Measurements from ENCODE around the gene HPCAL4.

The HPCAL4 gene

DNA sequence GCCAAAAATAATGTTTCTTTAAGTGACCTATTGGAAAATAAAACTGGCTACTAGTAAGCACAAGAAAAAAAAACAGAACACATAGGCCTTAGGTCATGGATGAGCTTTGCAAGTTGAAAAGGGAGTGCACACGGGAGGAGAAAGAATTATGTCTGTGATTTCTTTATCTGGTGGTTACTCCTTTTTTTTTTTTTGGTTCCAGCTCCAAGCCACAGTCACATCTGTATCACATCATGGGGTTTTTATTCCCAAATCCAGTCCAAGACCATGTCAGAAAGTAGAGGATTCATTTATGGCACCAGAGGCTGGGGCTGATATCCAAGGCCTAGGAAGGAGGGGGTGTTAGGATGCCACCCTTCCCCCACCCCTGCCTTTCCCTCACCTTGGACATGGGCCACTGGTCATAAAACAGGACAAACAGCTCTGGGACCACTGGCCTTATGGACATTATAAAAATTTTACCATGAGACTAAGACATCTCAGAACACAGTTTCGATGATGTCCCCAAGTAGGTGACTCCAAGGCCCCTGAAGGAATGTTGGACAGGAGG lies 41.5 kb downstream of the HPCAL4 start:
- Histone ChIP-seq H3K27ac (no peak overlapping the region), H3K9ac (no peak overlapping the region), H3K4me3 (IDR thresholded peaks at IDR 0.05; ENCODE audit: insufficient read depth, low read depth, low read length) (no peak overlapping the region), H3K4me2 (no peak overlapping the region), H4K20me1 (ENCODE audit: insufficient read depth) (no peaks in the 10 kb centered on the region), H3K36me3 (ENCODE audit: insufficient read depth) (no peaks in the 10 kb centered on the region), H3K4me1 (ENCODE audit: low read depth, poor library complexity, severe bottlenecking) (peaks cover 9% of the 10 kb centered on the region), H3K27me3 (ENCODE audit: insufficient read depth, low read depth) (no peaks in the 10 kb centered on the region), H3K79me2 (ENCODE audit: insufficient read depth, low read depth) (no peaks in the 10 kb centered on the region), H2AFZ (ENCODE audit: low read depth) (no peak overlapping the region)
- TF ChIP-seq, protein P1, sequence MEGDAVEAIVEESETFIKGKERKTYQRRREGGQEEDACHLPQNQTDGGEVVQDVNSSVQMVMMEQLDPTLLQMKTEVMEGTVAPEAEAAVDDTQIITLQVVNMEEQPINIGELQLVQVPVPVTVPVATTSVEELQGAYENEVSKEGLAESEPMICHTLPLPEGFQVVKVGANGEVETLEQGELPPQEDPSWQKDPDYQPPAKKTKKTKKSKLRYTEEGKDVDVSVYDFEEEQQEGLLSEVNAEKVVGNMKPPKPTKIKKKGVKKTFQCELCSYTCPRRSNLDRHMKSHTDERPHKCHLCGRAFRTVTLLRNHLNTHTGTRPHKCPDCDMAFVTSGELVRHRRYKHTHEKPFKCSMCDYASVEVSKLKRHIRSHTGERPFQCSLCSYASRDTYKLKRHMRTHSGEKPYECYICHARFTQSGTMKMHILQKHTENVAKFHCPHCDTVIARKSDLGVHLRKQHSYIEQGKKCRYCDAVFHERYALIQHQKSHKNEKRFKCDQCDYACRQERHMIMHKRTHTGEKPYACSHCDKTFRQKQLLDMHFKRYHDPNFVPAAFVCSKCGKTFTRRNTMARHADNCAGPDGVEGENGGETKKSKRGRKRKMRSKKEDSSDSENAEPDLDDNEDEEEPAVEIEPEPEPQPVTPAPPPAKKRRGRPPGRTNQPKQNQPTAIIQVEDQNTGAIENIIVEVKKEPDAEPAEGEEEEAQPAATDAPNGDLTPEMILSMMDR (conservative IDR thresholded peaks at IDR 0.05; ENCODE audit: low read depth, low read length) = no peak

DNA sequence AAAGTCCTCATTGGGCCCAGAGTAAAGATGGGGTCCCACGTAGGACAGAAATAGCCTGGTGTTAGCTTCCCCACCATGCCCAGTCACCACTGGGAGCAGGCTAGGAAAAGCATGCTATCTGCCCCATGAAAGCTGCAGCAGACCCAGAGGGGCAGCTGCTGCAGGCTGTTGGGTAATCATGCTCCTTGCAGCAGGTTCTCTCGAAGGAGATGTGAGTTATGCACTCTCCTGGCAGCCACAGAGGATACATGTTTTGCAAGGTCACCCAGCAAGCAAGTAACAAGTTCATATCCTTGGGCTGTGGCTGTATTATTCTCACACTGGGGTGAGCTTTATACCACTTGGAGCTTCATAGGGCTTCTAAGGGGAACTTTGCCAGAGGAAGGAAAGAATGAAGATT lies 42.7 kb downstream of the HPCAL4 start:
- H3K79me2 ChIP-seq (ENCODE audit: insufficient read depth, low read depth) = no peaks in the 10 kb centered on the region
- H2AFZ ChIP-seq (ENCODE audit: low read depth) = no peak overlapping the region
- peaks cover 4% of the 10 kb centered on the region for H3K4me1 ChIP-seq (ENCODE audit: low read depth, poor library complexity, severe bottlenecking)
- no peaks in the 10 kb centered on the region for H3K36me3 ChIP-seq (ENCODE audit: insufficient read depth)
- no peak overlapping the region for H3K4me3 ChIP-seq (IDR thresholded peaks at IDR 0.05; ENCODE audit: insufficient read depth, low read depth, low read length)
- no peak overlapping the region for H3K9ac ChIP-seq
- no peaks in the 10 kb centered on the region for H3K27me3 ChIP-seq (ENCODE audit: insufficient read depth, low read depth)
- no peaks in the 10 kb centered on the region for H4K20me1 ChIP-seq (ENCODE audit: insufficient read depth)
- TF ChIP-seq, protein P1 (conservative IDR thresholded peaks at IDR 0.05; ENCODE audit: low read depth, low read length) = no peak
- H3K4me2 ChIP-seq = no peak overlapping the region
- no peak overlapping the region for H3K27ac ChIP-seq

DNA sequence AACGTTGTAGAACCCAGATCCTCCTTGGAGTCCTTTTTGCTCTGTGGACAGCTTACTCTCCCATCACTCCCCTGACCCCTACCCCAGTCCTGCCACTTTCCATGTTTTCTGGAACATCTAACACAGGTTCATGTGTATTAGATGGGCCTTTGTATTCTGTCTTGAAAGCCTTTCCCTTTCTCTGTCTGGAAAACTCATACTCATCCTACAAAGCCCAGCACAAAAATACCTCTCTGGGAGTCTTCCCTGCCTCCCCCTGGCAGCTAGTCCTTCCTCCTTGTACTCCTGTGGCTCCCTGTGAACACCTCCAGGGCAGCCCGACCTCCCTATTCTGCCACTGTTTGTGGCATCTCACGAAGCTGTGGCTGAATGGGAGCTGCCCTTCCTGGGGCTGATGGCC lies 44.0 kb downstream of the HPCAL4 start:
- H3K36me3 ChIP-seq (ENCODE audit: insufficient read depth) = no peaks in the 10 kb centered on the region
- no peaks in the 10 kb centered on the region for H4K20me1 ChIP-seq (ENCODE audit: insufficient read depth)
- TF ChIP-seq, protein P1 (conservative IDR thresholded peaks at IDR 0.05; ENCODE audit: low read depth, low read length) = no peak
- no peak overlapping the region for H3K4me2 ChIP-seq
- no peaks in the 10 kb centered on the region for H3K27me3 ChIP-seq (ENCODE audit: insufficient read depth, low read depth)
- no peak overlapping the region for H3K27ac ChIP-seq
- no peaks in the 10 kb centered on the region for H3K4me1 ChIP-seq (ENCODE audit: low read depth, poor library complexity, severe bottlenecking)
- no peak overlapping the region for H2AFZ ChIP-seq (ENCODE audit: low read depth)
- H3K4me3 ChIP-seq (IDR thresholded peaks at IDR 0.05; ENCODE audit: insufficient read depth, low read depth, low read length) = no peak overlapping the region
- no peak overlapping the region for H3K9ac ChIP-seq
- no peaks in the 10 kb centered on the region for H3K79me2 ChIP-seq (ENCODE audit: insufficient read depth, low read depth)

DNA sequence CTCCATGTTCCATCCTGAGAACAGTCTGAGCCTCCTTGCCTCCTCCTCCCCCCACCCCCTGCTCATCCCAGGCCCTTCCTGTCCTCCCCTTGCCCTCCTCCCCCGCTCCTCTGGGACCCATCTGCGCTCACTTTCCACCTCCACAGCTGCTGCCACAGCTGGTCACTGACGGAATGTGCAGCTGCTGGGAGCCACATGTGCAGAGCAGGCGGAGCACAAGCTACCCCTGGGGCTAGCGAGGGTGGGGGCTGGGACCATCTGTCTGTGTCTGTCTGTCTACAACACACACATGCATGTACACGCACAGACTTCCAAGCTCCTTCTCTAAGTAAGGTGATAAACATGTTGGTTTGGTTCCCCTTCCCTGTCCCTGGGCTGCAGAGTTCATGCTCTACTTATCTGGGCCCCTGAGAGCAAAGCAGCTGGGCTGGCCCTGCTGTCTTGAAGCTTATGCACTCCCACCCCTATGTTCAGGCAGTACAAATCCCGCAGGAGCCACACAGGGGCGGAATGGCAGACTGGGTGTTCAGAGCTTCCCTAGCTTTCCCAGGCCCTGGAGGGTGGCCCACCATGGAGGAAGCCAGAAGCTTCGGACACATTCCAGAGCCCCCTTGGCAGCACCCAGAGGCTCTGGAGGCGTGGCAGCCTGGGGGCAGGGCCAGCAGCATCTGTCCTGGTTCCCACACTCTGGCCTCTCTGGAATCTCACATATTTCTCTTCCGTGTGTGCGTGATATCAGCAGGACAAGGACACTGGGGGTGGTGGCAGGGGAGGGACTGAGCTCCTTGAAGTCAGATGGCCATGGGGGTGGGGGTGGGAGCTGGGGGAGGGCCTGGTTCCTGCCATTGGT lies 44.8 kb downstream of the HPCAL4 start:
- H3K4me3 ChIP-seq (IDR thresholded peaks at IDR 0.05; ENCODE audit: insufficient read depth, low read depth, low read length) = no peak overlapping the region
- no peaks in the 10 kb centered on the region for H3K36me3 ChIP-seq (ENCODE audit: insufficient read depth)
- no peak overlapping the region for H3K9ac ChIP-seq
- H4K20me1 ChIP-seq (ENCODE audit: insufficient read depth) = no peaks in the 10 kb centered on the region
- TF ChIP-seq, protein P1 (conservative IDR thresholded peaks at IDR 0.05; ENCODE audit: low read depth, low read length) = no peak
- H3K79me2 ChIP-seq (ENCODE audit: insufficient read depth, low read depth) = no peaks in the 10 kb centered on the region
- H3K4me2 ChIP-seq = no peak overlapping the region
- no peak overlapping the region for H2AFZ ChIP-seq (ENCODE audit: low read depth)
- H3K4me1 ChIP-seq (ENCODE audit: low read depth, poor library complexity, severe bottlenecking) = no peaks in the 10 kb centered on the region
- H3K27ac ChIP-seq = no peak overlapping the region
- no peaks in the 10 kb centered on the region for H3K27me3 ChIP-seq (ENCODE audit: insufficient read depth, low read depth)
